Body of pancreas (tissue), 4 donors: ENCODE results near the gene ADD1. TPM values are rescaled to one million over a fixed set of nuclear protein-coding genes. Genes with fewer than 3 reads are reported as not detected.

Experiments
- ATAC-seq: fragments of 150-250 bp; one replicate; pipeline ENCODE4 v1.9.1; 2016
- DNase-seq, 4 donors: peaks; one replicate each; pipeline ENCODE4 v3.0.0-alpha.2; 2019
- H3K27ac ChIP-seq, 4 donors: fragments of 200-600 bp; sonication (generic); 1 replicate in 3 of 4; 2 replicates in 1 of 4; pipeline versions ENCODE4 v1.5.1 to v1.6.1; 2016 to 2019; ENCODE audit warnings: mild to moderate bottlenecking in 1 of 4, mixed read lengths in 1 of 4, moderate library complexity in 1 of 4
- H3K27me3 ChIP-seq, 2 donors: fragments of 200-600 bp; sonication (generic); one replicate each; pipeline ENCODE4 v1.6.0; 2016; ENCODE audit warnings: mild to moderate bottlenecking in 1 of 2
- H3K36me3 ChIP-seq, 2 donors: fragments of 200-600 bp; sonication (generic); replicated peaks in 1 of 2; 2 replicates each; pipeline ENCODE4 v1.5.1; 2016; ENCODE audit warnings: low read depth in 2 of 2; ENCODE audit not compliant: insufficient read depth in 1 of 2
- H3K4me1 ChIP-seq: fragments of 200-600 bp; sonication (generic); one replicate; pipeline ENCODE4 v1.6.0; 2016
- H3K4me3 ChIP-seq, 2 donors: fragments of 200-600 bp; sonication (generic); 1 replicate in 1 of 2; 2 replicates in 1 of 2; pipeline ENCODE4 v1.5.1; 2016 to 2019
- H3K9me3 ChIP-seq, 3 donors: fragments of 200-600 bp; sonication (generic); 1 replicate in 2 of 3; 2 replicates in 1 of 3; pipeline ENCODE4 v1.5.1; 2016
- CTCF ChIP-seq, 7 experiments: fragments of 450-650 bp in 4 of 7; fragments of 200-600 bp in 3 of 7; sonication (generic) in 3 of 7; IDR thresholded peaks; one replicate each; pipeline ENCODE4 v1.5.1; 2016 to 2019; ENCODE audit warnings: antibody characterized with exemption in 7 of 7
- POLR2A ChIP-seq, 3 donors: fragments of 450-650 bp; IDR thresholded peaks; one replicate each; pipeline ENCODE4 v1.6.1; 2016; ENCODE audit warnings: antibody characterized with exemption in 3 of 3, mild to moderate bottlenecking in 2 of 3
- WGBS, 2 donors: methylation state at CpG; one replicate each; pipeline ENCODE4 v1.1.5; 2017; 5-methylcytosine and 5-hydroxymethylcytosine counted together
- intact Hi-C: fragments of 100-400 bp; cut with DNase I; formaldehyde crosslinking; loops from one replicate; pipeline ENCODE4 v1.15.1; 2023
- total RNA-seq, 2 donors: library from RNA; depleted of rRNA; stranded (reverse); fragments of >200 nt; gene quantifications; one replicate each; pipeline ENCODE4 v1.1.0, GENCODE V29; 2016

ADD1 gene
- total RNA-seq, 2 donors from 2014 or later: 84.1 to 266 TPM

- peak in 1 of 3 donors; percentile 29 for TF ChIP-seq POLR2A (IDR thresholded peaks at IDR 0.05)
- no peak for TF ChIP-seq CTCF (IDR thresholded peaks at IDR 0.05)
- Histone ChIP-seq H3K27ac (peak overlapping the region; percentile 50 to 73 (median 66)), H3K4me1 (peaks cover 91% of the 10 kb centered on the region), H3K4me3 (no peak overlapping the region), H3K27me3 (no peaks in the 10 kb centered on the region), H3K9me3 (no peaks in the 10 kb centered on the region), H3K36me3 (no peaks in the 10 kb centered on the region)
- DNase-seq (peak; percentile 70 to 86 (median 78)), ATAC-seq (peak; percentile 86)
- 25% methylated on average over 9 of the region's 9 CpGs for WGBS, 2 donors
- intact Hi-C loops: loop anchor here (10.0 kb wide), 1 partner anchor 85 kb away; no protein-coding TSS in a partner anchor
These were observed 5.9 kb downstream of the ADD1 start for GRCh38 chr4:2849267-2850152.

GRCh38 chr4:2850966-2851798, 7.5 kb downstream of the ADD1 start:
- Histone ChIP-seq H3K27ac (peak overlapping the region in 3 of 4 donors; percentile 50 to 73 (median 61)), H3K36me3 (no peaks in the 10 kb centered on the region), H3K4me3 (no peak overlapping the region), H3K27me3 (no peaks in the 10 kb centered on the region), H3K9me3 (no peaks in the 10 kb centered on the region), H3K4me1 (peaks cover 88% of the 10 kb centered on the region)
- 62 to 63% methylated on average over 2 of the region's 2 CpGs for WGBS, 2 donors
- no peak for DNase-seq
- TF ChIP-seq POLR2A (IDR thresholded peaks at IDR 0.05) (no peak), CTCF (IDR thresholded peaks at IDR 0.05) (no peak)
- intact Hi-C loops: no loop called here
- ATAC-seq: no peak

GRCh38 chr4:2852481-2852921, 8.9 kb downstream of the ADD1 start:
- no peak overlapping the region for H3K4me3 ChIP-seq
- 21% methylated on average over 7 of the region's 7 CpGs for WGBS, 2 donors
- H3K27me3 ChIP-seq: no peaks in the 10 kb centered on the region
- intact Hi-C loops: no loop called here
- no peaks in the 10 kb centered on the region for H3K9me3 ChIP-seq
- H3K36me3 ChIP-seq: no peaks in the 10 kb centered on the region
- H3K4me1 ChIP-seq: peaks cover 87% of the 10 kb centered on the region
- H3K27ac ChIP-seq: peak overlapping the region in 3 of 4 donors; percentile 16 to 59 (median 50)
- DNase-seq (peak in 1 of 4 donors; percentile 36), ATAC-seq (no peak)
- TF ChIP-seq POLR2A (IDR thresholded peaks at IDR 0.05): no peak
- TF ChIP-seq CTCF (IDR thresholded peaks at IDR 0.05): no peak

- Histone ChIP-seq H3K27ac (peak overlapping the region in 2 of 4 donors; percentile 20 to 24), H3K27me3 (no peaks in the 10 kb centered on the region), H3K9me3 (no peaks in the 10 kb centered on the region), H3K36me3 (no peaks in the 10 kb centered on the region), H3K4me1 (peaks cover 82% of the 10 kb centered on the region), H3K4me3 (no peak overlapping the region)
- intact Hi-C loops: no loop called here
- DNase-seq (no peak), ATAC-seq (no peak)
- TF ChIP-seq POLR2A (IDR thresholded peaks at IDR 0.05): no peak
- WGBS, 2 donors: 62 to 64% methylated on average over 5 of the region's 5 CpGs
These were observed 11.9 kb downstream of the ADD1 start for GRCh38 chr4:2855584-2855983.

GRCh38 chr4:2856266-2856665, 12.6 kb downstream of the ADD1 start:
- no peaks in the 10 kb centered on the region for H3K36me3 ChIP-seq
- no peak overlapping the region for H3K27ac ChIP-seq
- H3K9me3 ChIP-seq: no peaks in the 10 kb centered on the region
- H3K4me1 ChIP-seq: peaks cover 82% of the 10 kb centered on the region
- intact Hi-C loops: no loop called here
- TF ChIP-seq POLR2A (IDR thresholded peaks at IDR 0.05) (no peak), CTCF (IDR thresholded peaks at IDR 0.05) (no peak)
- DNase-seq: no peak
- 88 to 99% methylated on average over 3 of the region's 3 CpGs for WGBS, 2 donors
- H3K27me3 ChIP-seq: no peaks in the 10 kb centered on the region
- H3K4me3 ChIP-seq: no peak overlapping the region
- ATAC-seq: no peak
